Measurements from ENCODE around the gene ARHGAP9. TPM values are rescaled to one million over a fixed set of nuclear protein-coding genes. Genes with fewer than 3 reads are reported as not detected.

The ARHGAP9 gene
- total and polyA plus RNA-seq, 2 donors from 2014 or later = 3.8 to 18.1 TPM

- intact Hi-C loops (cut with DNase I) = no loop called here
- no peak within 1 kb of the TSS for H3K4me3 ChIP-seq (ENCODE audit: low read length in 3 of 3)
Observed at GRCh38 chr12:57434517-57435223, 45.0 kb downstream of the ARHGAP9 start, which contains the start of gene INHBC. Gene INHBC (plus strand): TSS chr12:57434784. CDS start chr12:57434887, 103 bp downstream.

GRCh38 chr12:57433370-57433769 is 46.3 kb downstream of the ARHGAP9 start:
- intact Hi-C loops (cut with DNase I) = no loop called here
- Histone ChIP-seq H3K9me3 (ENCODE audit: control insufficient read depth in 2 of 3, insufficient read depth in 1 of 3, low read length in 3 of 3) (no peaks in the 10 kb centered on the region), H3K4me3 (ENCODE audit: low read length in 3 of 3) (no peak overlapping the region), H3K9ac (ENCODE audit: low read length in 3 of 3) (no peak overlapping the region), H3K27ac (ENCODE audit: low read depth in 2 of 2, low read length in 2 of 2) (no peak overlapping the region), H3K27me3 (ENCODE audit: control insufficient read depth, insufficient read depth, low read length) (no peaks in the 10 kb centered on the region), H3K36me3 (ENCODE audit: control insufficient read depth in 2 of 3, insufficient read depth in 3 of 3, low read length in 3 of 3) (no peaks in the 10 kb centered on the region), H3K4me1 (ENCODE audit: control insufficient read depth in 2 of 3, insufficient read depth in 2 of 3, low read depth in 1 of 3, low read length in 3 of 3) (peaks cover 0 to 9% (median 2%) of the 10 kb centered on the region in 3 donors)
- DNase-seq = no peak
- TF ChIP-seq CTCF (IDR thresholded peaks at IDR 0.05; ENCODE audit: borderline replicate concordance, extremely low read depth, insufficient read depth) = no peak
- FAIRE-seq = no peak

More at GRCh38 chr12:57434517-57435223, 45.0 kb downstream of the ARHGAP9 start, which contains the start of gene INHBC:
- no peak for DNase-seq
- TF ChIP-seq CTCF (IDR thresholded peaks at IDR 0.05; ENCODE audit: borderline replicate concordance, extremely low read depth, insufficient read depth) = no peak
- no peak within 1 kb of the TSS for H3K9ac ChIP-seq (ENCODE audit: low read length in 3 of 3)
- H3K9me3 ChIP-seq (ENCODE audit: control insufficient read depth in 2 of 3, insufficient read depth in 1 of 3, low read length in 3 of 3) = no peaks in the 10 kb centered on the region
- H3K27ac ChIP-seq (ENCODE audit: low read depth in 2 of 2, low read length in 2 of 2) = peak within 1 kb of the TSS in 1 of 2 donors; percentile 25
- H3K36me3 ChIP-seq (ENCODE audit: control insufficient read depth in 2 of 3, insufficient read depth in 3 of 3, low read length in 3 of 3) = no peaks in the 10 kb centered on the region
- no peak for FAIRE-seq
- no peaks in the 10 kb centered on the region for H3K27me3 ChIP-seq (ENCODE audit: control insufficient read depth, insufficient read depth, low read length)
- H3K4me1 ChIP-seq (ENCODE audit: control insufficient read depth in 2 of 3, insufficient read depth in 2 of 3, low read depth in 1 of 3, low read length in 3 of 3) = peaks cover 0 to 9% (median 2%) of the 10 kb centered on the region in 3 donors

- no peak for TF ChIP-seq CTCF (IDR thresholded peaks at IDR 0.05; ENCODE audit: borderline replicate concordance, extremely low read depth, insufficient read depth)
- Histone ChIP-seq H3K27ac (ENCODE audit: low read depth in 2 of 2, low read length in 2 of 2) (peak overlapping the region; percentile 93 to 96), H3K9me3 (ENCODE audit: control insufficient read depth in 2 of 3, insufficient read depth in 1 of 3, low read length in 3 of 3) (no peaks in the 10 kb centered on the region), H3K4me1 (ENCODE audit: control insufficient read depth in 2 of 3, insufficient read depth in 2 of 3, low read depth in 1 of 3, low read length in 3 of 3) (peaks cover 0 to 9% (median 2%) of the 10 kb centered on the region in 3 donors), H3K4me3 (ENCODE audit: low read length in 3 of 3) (peak overlapping the region; percentile 84 to 87 (median 87)), H3K27me3 (ENCODE audit: control insufficient read depth, insufficient read depth, low read length) (no peaks in the 10 kb centered on the region), H3K9ac (ENCODE audit: low read length in 3 of 3) (peak overlapping the region; percentile 60 to 99 (median 68)), H3K36me3 (ENCODE audit: control insufficient read depth in 2 of 3, insufficient read depth in 3 of 3, low read length in 3 of 3) (no peaks in the 10 kb centered on the region)
- intact Hi-C loops (cut with DNase I) = no loop called here
- FAIRE-seq (no peak), DNase-seq (peak in 2 of 5 donors; percentile 32 to 50)
Observed at GRCh38 chr12:57431654-57432188, 47.9 kb downstream of the ARHGAP9 start.
